HS-5 (cell line): ENCODE data around the gene PTRHD1.
"Not testable (repeated sequence)": the region's sequence is repeated elsewhere in the genome, so short reads cannot be mapped to it uniquely, and the experiment has no call there.

Experiments
- DNase-seq: peaks from one replicate; pipeline ENCODE4 v3.0.0-alpha.2; 2012; ENCODE audit warnings: low read depth

PTRHD1 gene

GRCh38 chr2:24809316-24810007 is 16.3 kb upstream of the PTRHD1 start:
- DNase-seq: peak; percentile 55

GRCh38 chr2:24806661-24807036 is 13.5 kb upstream of the PTRHD1 start:
- DNase-seq: no peak

GRCh38 chr2:24805811-24806660 is 12.8 kb upstream of the PTRHD1 start:
- not testable (repeated sequence) for DNase-seq

GRCh38 chr2:24800487-24800886 is 7.3 kb upstream of the PTRHD1 start:
- not testable (repeated sequence) for DNase-seq

- no peak for DNase-seq
Observed at GRCh38 chr2:24797644-24798043, 4.5 kb upstream of the PTRHD1 start.

- no peak for DNase-seq
Observed at GRCh38 chr2:24793761-24794435, 707 bp upstream of the PTRHD1 start.

GRCh38 chr2:24792542-24792873 is 683 bp downstream of the PTRHD1 start:
- DNase-seq: no peak

GRCh38 chr2:24791452-24791851 is 1.7 kb downstream of the PTRHD1 start:
- no peak for DNase-seq

GRCh38 chr2:24788816-24789215 is 4.4 kb downstream of the PTRHD1 start:
- no peak for DNase-seq

- no peak for DNase-seq
Observed at GRCh38 chr2:24787532-24787931, 5.7 kb downstream of the PTRHD1 start.

- no peak for DNase-seq
Observed at GRCh38 chr2:24785671-24786321, 7.4 kb downstream of the PTRHD1 start.

- no peak for DNase-seq
Observed at GRCh38 chr2:24783641-24784040, 9.6 kb downstream of the PTRHD1 start.

GRCh38 chr2:24779116-24779515 is 14.1 kb downstream of the PTRHD1 start:
- DNase-seq: no peak

GRCh38 chr2:24774373-24774772 is 18.8 kb downstream of the PTRHD1 start:
- DNase-seq: no peak

- DNase-seq: no peak
Observed at GRCh38 chr2:24771764-24772586, 21.2 kb downstream of the PTRHD1 start.

- no peak for DNase-seq
Observed at GRCh38 chr2:24771061-24771460, 22.1 kb downstream of the PTRHD1 start.

GRCh38 chr2:24768601-24769000 is 24.6 kb downstream of the PTRHD1 start:
- DNase-seq: no peak

- DNase-seq: no peak
Observed at GRCh38 chr2:24768013-24768412, 25.2 kb downstream of the PTRHD1 start.

GRCh38 chr2:24766609-24767008 is 26.6 kb downstream of the PTRHD1 start:
- DNase-seq: no peak

GRCh38 chr2:24763843-24764242 is 29.3 kb downstream of the PTRHD1 start:
- no peak for DNase-seq

GRCh38 chr2:24762518-24762917 is 30.7 kb downstream of the PTRHD1 start:
- no peak for DNase-seq

GRCh38 chr2:24761866-24762265 is 31.3 kb downstream of the PTRHD1 start:
- no peak for DNase-seq
